Mucosa of descending colon (tissue), 3 donors: Measurements from ENCODE around the gene ELN. TPM values are rescaled to one million over a fixed set of nuclear protein-coding genes. Genes with fewer than 3 reads are reported as not detected.
"Not testable (repeated sequence)": the region's sequence is repeated elsewhere in the genome, so short reads cannot be mapped to it uniquely, and the experiment has no call there.

ENCODE experiments used
- ATAC-seq: fragments of 200-7000 bp; cut with Tn5 transposase; one replicate; pipeline ENCODE4 v1.9.1; 2020; ENCODE audit warnings: mild to moderate bottlenecking, moderate library complexity
- DNase-seq, 3 donors: peaks; one replicate each; pipeline ENCODE4 v3.0.0-alpha.2; 2020
- H3K36me3 ChIP-seq: fragments of 200-600 bp; one replicate; pipeline ENCODE4 v1.8.0; 2021; ENCODE audit warnings: low read depth, mild to moderate bottlenecking
- H3K4me1 ChIP-seq: fragments of 200-600 bp; one replicate; pipeline ENCODE4 v1.8.0; 2021; ENCODE audit warnings: low read depth, mild to moderate bottlenecking
- H3K4me3 ChIP-seq: fragments of 200-600 bp; one replicate; pipeline ENCODE4 v1.8.0; 2021; ENCODE audit warnings: mild to moderate bottlenecking
- H3K9me3 ChIP-seq: fragments of 200-600 bp; one replicate; pipeline ENCODE4 v1.8.0; 2021; ENCODE audit warnings: mild to moderate bottlenecking
- intact Hi-C, 2 donors: fragments of 100-400 bp; cut with DNase I in 1 of 2; cut with micrococcal nuclease in 1 of 2; formaldehyde crosslinking; loops; one replicate each; pipeline versions ENCODE4 v1.11.0 to v1.11.1; 2022; cut with DNase I, micrococcal nuclease
- total RNA-seq, 3 donors: library from RNA; stranded (reverse); fragmentation: NEBNext Ultra II Directional in 2 of 3; extraction: Animal tissue kit (Norgen Biotek cat#: 25700) in 2 of 3; gene quantifications; one replicate each; pipeline versions ENCODE4 v1.2.1 to v1.2.4, GENCODE V29; 2021 to 2023
- TF ChIP-seq, protein P1 (sequence below): fragments of 200-600 bp; IDR thresholded peaks from one replicate; pipeline ENCODE4 v1.8.0; 2022; ENCODE audit warnings: antibody characterized with exemption, mild to moderate bottlenecking
- donor health status: DM: no; HTN: no; CAD: no; lungs with moderate emphysema.
- donor health status: DM: no; HTN: no; CAD: no.
- donor health status: DM: no; HTN: yes; CAD: no.

The ELN gene
- total RNA-seq, 3 donors from 2014 or later, result 5.0 to 43.4 (median 20.5) TPM

DNA sequence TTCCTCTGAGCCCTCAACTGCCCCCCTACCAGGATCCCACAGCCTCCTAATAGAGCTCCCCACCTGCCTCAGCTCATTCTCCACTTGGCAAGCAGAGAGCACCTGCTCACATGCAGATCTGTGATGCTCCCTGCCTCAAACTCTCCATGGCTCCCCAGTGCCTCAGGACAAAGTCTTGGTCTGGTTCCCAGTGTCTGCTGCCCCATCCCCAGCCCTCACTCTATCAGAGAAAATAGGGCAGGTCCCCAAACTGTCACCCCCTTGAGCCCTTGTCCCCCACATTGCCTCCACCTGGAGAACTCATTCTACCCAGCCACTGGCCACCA is 20.8 kb upstream of the ELN start:
- Histone ChIP-seq H3K4me1 (peaks cover 3% of the 10 kb centered on the region), H3K4me3 (no peak overlapping the region), H3K36me3 (no peaks in the 10 kb centered on the region), H3K9me3 (no peaks in the 10 kb centered on the region)
- TF ChIP-seq, protein P1, sequence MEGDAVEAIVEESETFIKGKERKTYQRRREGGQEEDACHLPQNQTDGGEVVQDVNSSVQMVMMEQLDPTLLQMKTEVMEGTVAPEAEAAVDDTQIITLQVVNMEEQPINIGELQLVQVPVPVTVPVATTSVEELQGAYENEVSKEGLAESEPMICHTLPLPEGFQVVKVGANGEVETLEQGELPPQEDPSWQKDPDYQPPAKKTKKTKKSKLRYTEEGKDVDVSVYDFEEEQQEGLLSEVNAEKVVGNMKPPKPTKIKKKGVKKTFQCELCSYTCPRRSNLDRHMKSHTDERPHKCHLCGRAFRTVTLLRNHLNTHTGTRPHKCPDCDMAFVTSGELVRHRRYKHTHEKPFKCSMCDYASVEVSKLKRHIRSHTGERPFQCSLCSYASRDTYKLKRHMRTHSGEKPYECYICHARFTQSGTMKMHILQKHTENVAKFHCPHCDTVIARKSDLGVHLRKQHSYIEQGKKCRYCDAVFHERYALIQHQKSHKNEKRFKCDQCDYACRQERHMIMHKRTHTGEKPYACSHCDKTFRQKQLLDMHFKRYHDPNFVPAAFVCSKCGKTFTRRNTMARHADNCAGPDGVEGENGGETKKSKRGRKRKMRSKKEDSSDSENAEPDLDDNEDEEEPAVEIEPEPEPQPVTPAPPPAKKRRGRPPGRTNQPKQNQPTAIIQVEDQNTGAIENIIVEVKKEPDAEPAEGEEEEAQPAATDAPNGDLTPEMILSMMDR, result no peak
- ATAC-seq (no peak), DNase-seq (no peak)
- intact Hi-C loops, result no loop called here

DNA sequence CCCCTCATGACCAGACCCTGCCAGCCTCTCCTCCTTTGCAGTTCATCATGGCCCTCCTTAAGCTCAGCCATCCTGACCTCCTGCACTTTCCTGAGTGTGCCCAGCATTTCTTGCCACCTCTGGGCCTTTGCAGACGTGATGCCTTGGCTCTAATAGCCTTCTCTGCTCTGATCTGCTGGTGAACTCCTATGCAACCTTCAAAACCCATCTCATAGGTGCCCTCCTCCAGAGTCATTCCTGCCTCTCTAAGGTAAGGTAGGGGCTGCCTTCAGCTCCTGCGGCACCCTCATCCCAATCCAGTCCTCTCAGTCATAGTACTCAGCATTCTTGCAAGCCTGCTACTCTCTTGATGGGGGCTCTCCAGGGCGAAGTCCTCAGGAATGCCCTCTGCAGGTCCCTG is 19.3 kb upstream of the ELN start:
- Histone ChIP-seq H3K4me3 (no peak overlapping the region), H3K9me3 (no peaks in the 10 kb centered on the region), H3K36me3 (no peaks in the 10 kb centered on the region), H3K4me1 (no peaks in the 10 kb centered on the region)
- no peak for DNase-seq
- TF ChIP-seq, protein P1, result no peak
- intact Hi-C loops, result no loop called here
- no peak for ATAC-seq

DNA sequence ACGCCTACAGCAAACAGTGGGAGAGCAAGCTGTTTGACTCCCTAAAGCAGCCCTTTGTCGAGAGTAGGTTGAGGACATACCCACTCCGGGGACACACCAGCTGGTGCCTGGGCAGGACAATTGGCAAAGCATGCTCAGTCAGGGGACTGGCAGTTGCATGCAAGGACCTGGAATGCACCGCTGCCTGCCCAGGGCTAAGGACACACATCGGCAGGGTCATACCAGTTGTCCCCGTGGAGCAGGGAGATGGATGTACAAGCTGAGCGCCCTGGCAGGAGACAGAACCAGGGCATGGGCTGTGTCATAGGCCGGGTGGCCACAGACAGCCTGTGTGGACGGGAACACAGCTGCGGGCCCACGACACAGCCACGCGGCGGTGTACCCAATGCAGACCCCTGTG is 18.3 kb upstream of the ELN start:
- Histone ChIP-seq H3K36me3 (no peaks in the 10 kb centered on the region), H3K9me3 (no peaks in the 10 kb centered on the region), H3K4me3 (no peak overlapping the region), H3K4me1 (no peaks in the 10 kb centered on the region)
- DNase-seq (no peak), ATAC-seq (no peak)
- intact Hi-C loops, result no loop called here
- TF ChIP-seq, protein P1, result no peak

DNA sequence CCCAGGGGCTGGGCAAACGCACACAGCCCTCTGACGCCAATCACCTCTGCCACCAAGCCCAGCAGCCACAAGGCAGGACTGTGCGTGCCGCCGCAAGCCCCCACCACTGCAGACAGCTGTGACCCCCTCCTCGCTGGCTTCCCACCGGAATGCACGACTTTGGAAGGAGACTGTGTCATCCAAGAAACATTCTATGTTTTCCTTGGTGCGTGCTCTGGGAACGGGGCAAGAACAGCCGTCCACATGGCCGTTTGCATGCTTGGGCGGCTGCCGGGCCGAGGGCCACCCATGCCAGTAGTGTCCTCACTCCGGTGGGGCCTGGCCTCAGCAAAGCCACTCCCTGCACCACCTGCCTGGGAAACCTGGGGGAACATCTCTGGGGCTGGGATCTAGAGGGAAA is 17.6 kb upstream of the ELN start:
- Histone ChIP-seq H3K9me3 (no peaks in the 10 kb centered on the region), H3K4me1 (no peaks in the 10 kb centered on the region), H3K36me3 (no peaks in the 10 kb centered on the region), H3K4me3 (no peak overlapping the region)
- TF ChIP-seq, protein P1, result no peak
- ATAC-seq, result no peak
- DNase-seq, result no peak
- intact Hi-C loops, result no loop called here

DNA sequence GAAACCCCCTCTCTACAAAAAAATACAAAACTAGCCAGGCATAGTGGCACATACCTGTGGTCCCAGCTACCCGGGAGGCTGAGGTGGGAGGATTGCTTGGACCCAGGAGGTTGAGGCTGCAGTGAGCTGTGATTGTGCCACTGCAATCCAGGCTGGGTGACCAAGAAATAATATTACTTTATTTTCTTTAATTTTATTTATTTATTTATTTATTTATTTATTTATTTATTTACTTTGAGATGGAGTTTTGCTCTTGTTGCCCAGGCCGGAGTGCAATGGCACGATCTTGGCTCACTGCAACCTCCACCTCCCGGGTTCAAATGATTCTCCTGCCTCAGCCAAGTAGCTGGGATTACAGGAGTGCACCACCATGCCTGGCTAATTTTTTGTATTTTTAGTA is 16.6 kb upstream of the ELN start:
- intact Hi-C loops, DNase-seq, H3K4me1 ChIP-seq, H3K4me3 ChIP-seq, ATAC-seq, H3K36me3 ChIP-seq, H3K9me3 ChIP-seq: not testable (repeated sequence)

DNA sequence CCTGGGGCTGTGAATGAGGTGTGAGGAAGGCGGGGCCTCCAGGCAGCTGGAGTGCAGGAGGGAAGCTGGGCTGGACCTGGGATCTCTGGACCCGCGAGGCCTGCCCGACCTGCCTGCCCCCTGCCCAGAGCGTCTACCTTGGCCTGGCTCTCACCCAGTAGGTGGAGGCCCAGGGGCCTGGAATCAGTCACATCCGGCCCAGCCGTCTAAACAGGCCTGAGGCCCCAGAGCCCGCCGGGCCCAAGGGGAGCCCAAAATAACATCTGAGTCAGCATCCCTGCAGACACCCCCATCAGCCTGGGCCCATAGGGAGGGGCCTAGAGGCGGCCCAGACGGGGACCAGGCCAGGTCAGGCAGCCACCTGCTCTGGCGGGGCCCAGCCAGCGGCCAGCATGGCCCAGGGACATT is 15.1 kb upstream of the ELN start:
- no peak overlapping the region for H3K4me3 ChIP-seq

More for the DNA sequence above, 15.1 kb upstream of the ELN start:
- H3K36me3 ChIP-seq, result no peaks in the 10 kb centered on the region
- ATAC-seq (no peak), DNase-seq (no peak)
- TF ChIP-seq, protein P1, result no peak
- no peaks in the 10 kb centered on the region for H3K4me1 ChIP-seq
- no peaks in the 10 kb centered on the region for H3K9me3 ChIP-seq
- intact Hi-C loops, result no loop called here
